ENCODE measurements around the gene R3HDM4.

R3HDM4 gene

DNA sequence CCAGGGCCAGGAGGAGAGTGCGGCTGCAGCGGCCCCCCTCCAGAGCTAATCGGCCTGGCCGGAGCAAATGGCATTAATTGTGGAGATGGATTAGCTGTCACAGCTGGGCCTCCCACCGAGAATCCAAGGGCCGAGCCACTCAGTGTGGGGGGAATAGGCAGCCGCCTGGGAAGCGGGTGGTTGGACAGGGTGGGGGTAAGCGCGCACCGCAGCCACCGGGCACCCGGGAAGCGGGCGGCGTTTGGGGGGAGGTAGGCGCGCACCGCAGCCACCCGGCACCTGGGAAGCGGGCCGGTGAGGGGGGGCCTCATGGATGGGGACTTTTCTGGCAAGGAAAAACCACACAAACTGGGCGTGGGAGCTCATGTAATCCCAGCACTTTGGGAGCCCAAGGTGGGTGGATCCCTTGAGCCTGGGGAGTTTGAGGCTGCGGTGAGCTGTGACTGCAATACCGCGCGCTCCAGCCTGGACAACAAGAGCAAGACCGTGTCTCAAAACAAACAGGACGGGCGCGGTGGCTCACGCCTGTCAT is 9.7 kb downstream of the R3HDM4 start:
- TF ChIP-seq, protein P1, sequence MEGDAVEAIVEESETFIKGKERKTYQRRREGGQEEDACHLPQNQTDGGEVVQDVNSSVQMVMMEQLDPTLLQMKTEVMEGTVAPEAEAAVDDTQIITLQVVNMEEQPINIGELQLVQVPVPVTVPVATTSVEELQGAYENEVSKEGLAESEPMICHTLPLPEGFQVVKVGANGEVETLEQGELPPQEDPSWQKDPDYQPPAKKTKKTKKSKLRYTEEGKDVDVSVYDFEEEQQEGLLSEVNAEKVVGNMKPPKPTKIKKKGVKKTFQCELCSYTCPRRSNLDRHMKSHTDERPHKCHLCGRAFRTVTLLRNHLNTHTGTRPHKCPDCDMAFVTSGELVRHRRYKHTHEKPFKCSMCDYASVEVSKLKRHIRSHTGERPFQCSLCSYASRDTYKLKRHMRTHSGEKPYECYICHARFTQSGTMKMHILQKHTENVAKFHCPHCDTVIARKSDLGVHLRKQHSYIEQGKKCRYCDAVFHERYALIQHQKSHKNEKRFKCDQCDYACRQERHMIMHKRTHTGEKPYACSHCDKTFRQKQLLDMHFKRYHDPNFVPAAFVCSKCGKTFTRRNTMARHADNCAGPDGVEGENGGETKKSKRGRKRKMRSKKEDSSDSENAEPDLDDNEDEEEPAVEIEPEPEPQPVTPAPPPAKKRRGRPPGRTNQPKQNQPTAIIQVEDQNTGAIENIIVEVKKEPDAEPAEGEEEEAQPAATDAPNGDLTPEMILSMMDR (IDR thresholded peaks at IDR 0.05; ENCODE audit: low read depth, low read length): no peak
- no peak for DNase-seq (ENCODE audit: extremely low read depth, low read depth)

DNA sequence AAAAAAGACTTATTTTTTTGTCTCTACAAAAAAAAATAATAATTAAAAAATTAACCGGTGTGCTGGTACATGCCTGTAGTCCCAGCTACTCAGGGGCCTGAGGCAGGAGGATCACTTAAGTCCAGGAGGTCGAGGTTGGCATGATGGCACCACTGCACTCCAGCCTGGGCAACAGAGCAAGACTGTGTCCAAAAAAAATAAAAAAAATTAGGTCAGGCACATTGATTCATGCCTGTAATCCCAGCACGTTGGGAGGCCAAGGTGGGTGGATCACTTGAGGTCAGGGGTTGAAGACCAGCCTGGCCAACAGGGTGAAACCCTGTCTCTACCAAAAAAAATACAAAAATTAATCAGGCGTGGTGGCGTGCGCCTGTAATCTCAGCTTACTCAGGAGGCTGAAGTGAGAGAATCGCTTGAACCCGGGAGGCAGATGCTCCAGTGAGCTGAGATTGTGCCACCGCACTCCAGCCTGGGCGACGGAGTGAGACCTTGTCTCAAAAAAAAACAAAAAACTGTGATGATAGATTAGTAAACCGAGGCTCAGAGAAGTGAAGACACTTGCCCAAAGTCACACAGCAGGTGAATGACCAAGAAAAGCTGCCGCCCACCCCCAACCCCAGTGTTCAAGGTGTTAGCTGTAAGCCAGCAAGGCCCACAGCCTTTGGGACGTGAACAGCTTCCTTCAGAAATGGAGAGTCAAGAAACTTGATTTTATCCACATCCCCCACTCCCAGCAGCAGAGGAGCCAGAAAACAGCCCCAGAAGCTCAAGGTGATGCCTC is 10.4 kb downstream of the R3HDM4 start:
- no peak for DNase-seq (ENCODE audit: extremely low read depth, low read depth)
- TF ChIP-seq, protein P1 (IDR thresholded peaks at IDR 0.05; ENCODE audit: low read depth, low read length): no peak

- TF ChIP-seq, protein P1 (IDR thresholded peaks at IDR 0.05; ENCODE audit: low read depth, low read length): no peak
- DNase-seq (ENCODE audit: extremely low read depth, low read depth): no peak
These were observed 11.0 kb downstream of the R3HDM4 start for GRCh38 chr19:902093-902370.

- no peak for DNase-seq (ENCODE audit: extremely low read depth, low read depth)
- TF ChIP-seq, protein P1 (IDR thresholded peaks at IDR 0.05; ENCODE audit: low read depth, low read length): no peak
These were observed 11.6 kb downstream of the R3HDM4 start for GRCh38 chr19:901216-902092.

DNA sequence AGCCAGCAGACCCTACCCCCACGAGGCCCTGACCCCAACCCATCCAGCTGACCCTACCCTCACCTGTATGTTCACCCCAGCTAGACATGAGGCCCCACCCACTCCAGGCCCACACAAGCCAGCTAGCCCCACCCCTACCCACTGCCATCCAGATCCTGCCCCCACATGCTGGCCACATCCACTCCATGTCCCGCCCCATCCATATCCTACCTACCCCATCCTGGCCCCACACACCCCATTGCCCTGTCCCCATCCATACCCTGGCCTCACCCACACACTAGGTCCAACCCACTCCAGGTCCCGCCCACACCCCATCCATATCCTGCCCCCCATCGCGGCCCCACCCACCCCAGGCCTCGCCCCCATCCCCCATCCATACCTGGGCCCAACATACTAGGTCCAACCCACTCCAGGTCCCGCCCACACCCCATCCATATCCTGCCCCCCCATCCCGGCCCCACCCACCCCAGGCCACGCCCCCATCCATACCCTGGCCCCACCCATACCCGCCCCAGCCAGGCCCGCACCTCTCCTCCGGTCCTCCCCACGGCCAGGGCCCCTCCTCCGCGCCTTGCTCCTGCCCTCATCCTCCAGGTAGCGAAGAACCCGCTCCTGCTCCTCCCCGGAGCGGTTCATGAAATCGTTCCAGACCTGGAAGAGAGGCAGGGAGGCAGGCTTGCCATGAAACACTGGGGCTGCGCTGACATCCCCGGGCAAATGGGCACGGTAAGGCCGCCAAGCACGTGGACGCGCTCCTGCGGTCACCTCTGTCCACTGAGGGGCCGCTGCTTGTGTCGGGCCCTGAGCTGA is 12.5 kb downstream of the R3HDM4 start:
- DNase-seq (ENCODE audit: extremely low read depth, low read depth): no peak
- TF ChIP-seq, protein P1 (IDR thresholded peaks at IDR 0.05; ENCODE audit: low read depth, low read length): no peak

DNA sequence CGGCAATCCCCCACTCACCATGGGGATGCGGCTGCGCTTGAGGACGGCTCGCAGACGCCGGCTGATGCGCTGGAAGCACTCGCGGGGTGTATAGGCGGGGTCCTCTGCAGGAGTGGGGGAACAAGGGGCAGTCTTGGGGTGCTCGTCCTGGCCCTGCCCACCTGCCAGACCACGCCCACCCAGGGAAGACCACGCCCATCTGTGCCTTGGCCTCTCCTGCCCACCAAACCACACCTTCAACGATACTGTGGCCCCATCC is 13.0 kb downstream of the R3HDM4 start:
- TF ChIP-seq, protein P1 (IDR thresholded peaks at IDR 0.05; ENCODE audit: low read depth, low read length): no peak
- DNase-seq (ENCODE audit: extremely low read depth, low read depth): no peak
